Esophagus (tissue), 2 donors: ENCODE results near the gene CCNG2. TPM values are rescaled to one million over a fixed set of nuclear protein-coding genes. Genes with fewer than 3 reads are reported as not detected.

Experiments used
- H3K27ac ChIP-seq, 2 donors: one replicate each; pipeline ENCODE4 v1.5.1; 2013; ENCODE audit warnings: low read depth in 2 of 2, mild to moderate bottlenecking in 2 of 2, inconsistent platforms in 1 of 2, low read length in 1 of 2, moderate library complexity in 1 of 2
- H3K27me3 ChIP-seq, 2 donors: one replicate each; pipeline ENCODE4 v1.6.1; 2013; ENCODE audit warnings: low read length in 2 of 2, control low read depth in 1 of 2, mild to moderate bottlenecking in 1 of 2; ENCODE audit not compliant: insufficient read depth in 2 of 2, control insufficient read depth in 1 of 2
- H3K36me3 ChIP-seq, 2 donors: one replicate each; pipeline ENCODE4 v1.6.1; 2013; ENCODE audit warnings: low read length in 1 of 2; ENCODE audit not compliant: control insufficient read depth in 2 of 2, insufficient read depth in 2 of 2
- H3K4me1 ChIP-seq, 2 donors: one replicate each; pipeline ENCODE4 v1.6.1; 2013; ENCODE audit warnings: low read length in 1 of 2; ENCODE audit not compliant: control insufficient read depth in 2 of 2, insufficient read depth in 2 of 2
- H3K4me3 ChIP-seq, 2 donors: one replicate each; pipeline ENCODE4 v1.5.1; 2013; ENCODE audit warnings: low read length in 2 of 2, mild to moderate bottlenecking in 2 of 2, low read depth in 1 of 2, moderate library complexity in 1 of 2
- H3K9me3 ChIP-seq, 2 donors: one replicate each; pipeline ENCODE4 v1.6.1; 2013; ENCODE audit warnings: mild to moderate bottlenecking in 2 of 2, low read depth in 1 of 2, low read length in 1 of 2, moderate library complexity in 1 of 2; ENCODE audit not compliant: control insufficient read depth in 2 of 2, insufficient read depth in 1 of 2
- WGBS, 2 donors: extraction: QIAGEN DNeasy Blood & Tissue Kit; methylation state at CpG; one replicate each; pipeline ENCODE4 v1.1.7; 2013; 5-methylcytosine and 5-hydroxymethylcytosine counted together
- polyA plus RNA-seq, 2 donors: library from polyadenylated mRNA; stranded (reverse); fragments of 200-250 nt; gene quantifications; one replicate each; pipeline ENCODE4 v1.2.3, GENCODE V29; 2013
- donor health status: healthy with polysubstance abuse.
- donor health status: Bipolar disorder and iron deficiency.

CCNG2 gene
- polyA plus RNA-seq, 2 donors = 64.9 to 134 TPM

- H3K36me3 ChIP-seq = no peaks in the 10 kb centered on the region
- no peak overlapping the region for H3K4me3 ChIP-seq
- H3K27me3 ChIP-seq = no peaks in the 10 kb centered on the region
- H3K4me1 ChIP-seq = no peaks in the 10 kb centered on the region
- no peak overlapping the region for H3K27ac ChIP-seq
- H3K9me3 ChIP-seq = no peaks in the 10 kb centered on the region
Observed at GRCh38 chr4:77204621-77205020, 47.6 kb downstream of the CCNG2 start.

DNA sequence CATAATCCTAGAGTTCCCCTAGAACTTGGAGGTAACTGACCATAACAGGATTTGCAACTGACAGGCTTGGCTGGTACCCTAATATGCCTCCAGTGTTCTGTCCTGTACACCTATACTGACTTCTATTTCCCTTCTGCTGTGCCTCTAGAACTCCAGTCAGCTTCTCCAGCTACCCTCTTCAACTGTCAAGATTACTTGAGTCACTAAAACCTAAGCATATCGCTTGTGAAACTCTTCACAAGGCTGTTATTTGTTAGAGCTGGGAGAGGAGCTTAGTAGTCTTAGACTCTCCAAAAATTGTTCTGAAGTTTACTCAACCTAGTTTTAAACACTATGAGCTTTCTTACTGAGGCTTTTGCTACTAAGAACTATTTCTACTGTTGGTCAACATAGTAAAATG is 52.0 kb downstream of the CCNG2 start:
- 95 to 100% methylated on average over 1 of the region's 1 CpG for WGBS, 2 donors
- Histone ChIP-seq H3K36me3 (no peaks in the 10 kb centered on the region), H3K27me3 (no peaks in the 10 kb centered on the region), H3K27ac (no peak overlapping the region), H3K4me3 (no peak overlapping the region), H3K4me1 (no peaks in the 10 kb centered on the region), H3K9me3 (no peaks in the 10 kb centered on the region)

DNA sequence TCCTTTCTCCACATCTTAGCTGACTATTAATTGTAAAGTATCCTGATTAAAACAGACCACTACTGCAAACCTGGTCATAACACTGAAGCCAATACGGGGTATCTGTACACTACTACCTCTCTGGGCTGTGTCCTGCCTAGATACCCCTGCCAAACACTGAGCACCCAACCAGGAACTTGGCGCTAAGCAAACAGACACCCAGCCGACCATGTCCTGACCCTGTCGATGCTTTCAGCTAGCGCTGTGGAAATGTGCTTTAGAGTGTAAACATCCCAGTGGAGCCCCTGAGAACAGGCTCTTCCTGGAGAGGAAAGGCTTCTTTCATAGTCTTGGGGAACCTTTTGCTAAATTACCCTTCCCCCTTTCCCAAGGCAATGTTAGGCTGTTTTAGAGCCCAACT is 52.9 kb downstream of the CCNG2 start:
- Histone ChIP-seq H3K4me3 (no peak overlapping the region), H3K9me3 (no peaks in the 10 kb centered on the region), H3K27ac (no peak overlapping the region), H3K27me3 (no peaks in the 10 kb centered on the region), H3K4me1 (no peaks in the 10 kb centered on the region), H3K36me3 (no peaks in the 10 kb centered on the region)
- WGBS, 2 donors = 78% methylated on average over 5 of the region's 5 CpGs

- Histone ChIP-seq H3K9me3 (no peaks in the 10 kb centered on the region), H3K36me3 (no peaks in the 10 kb centered on the region), H3K27me3 (no peaks in the 10 kb centered on the region), H3K27ac (no peak overlapping the region), H3K4me1 (no peaks in the 10 kb centered on the region), H3K4me3 (no peak overlapping the region)
- WGBS, 2 donors = 85 to 93% methylated on average over 4 of the region's 4 CpGs
Observed at GRCh38 chr4:77215107-77215506, 58.1 kb downstream of the CCNG2 start.

DNA sequence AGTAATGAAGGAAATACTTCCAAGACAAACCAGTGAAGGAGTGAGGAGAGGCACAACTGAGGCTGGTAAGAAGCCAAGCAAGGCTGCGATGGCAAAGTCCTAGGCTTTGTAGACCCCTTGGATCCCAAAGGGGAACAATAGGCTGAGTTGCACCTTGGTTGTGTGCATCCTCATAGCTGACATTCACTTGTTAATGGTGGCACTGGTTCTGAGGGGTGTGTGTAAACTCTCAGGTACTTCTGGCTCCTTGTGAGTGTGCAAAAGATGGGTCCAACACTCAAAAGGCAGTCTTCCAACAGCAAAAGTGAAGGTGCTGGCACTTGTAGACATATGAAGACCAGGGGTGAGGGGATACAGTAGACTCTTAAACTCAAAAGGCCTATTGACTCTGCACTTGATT is 60.5 kb downstream of the CCNG2 start:
- no peak overlapping the region for H3K27ac ChIP-seq
- H3K9me3 ChIP-seq = no peaks in the 10 kb centered on the region
- no peaks in the 10 kb centered on the region for H3K36me3 ChIP-seq
- 96 to 99% methylated on average over 1 of the region's 1 CpG for WGBS, 2 donors
- H3K4me1 ChIP-seq = no peaks in the 10 kb centered on the region
- H3K4me3 ChIP-seq = no peak overlapping the region
- H3K27me3 ChIP-seq = no peaks in the 10 kb centered on the region

- Histone ChIP-seq H3K4me3 (no peak overlapping the region), H3K9me3 (no peaks in the 10 kb centered on the region), H3K4me1 (no peaks in the 10 kb centered on the region), H3K27ac (no peak overlapping the region), H3K27me3 (no peaks in the 10 kb centered on the region), H3K36me3 (no peaks in the 10 kb centered on the region)
- WGBS, 2 donors = 93 to 94% methylated on average over 2 of the region's 2 CpGs
Observed at GRCh38 chr4:77219266-77219665, 62.3 kb downstream of the CCNG2 start.

Other genes with a start within 250 kb of the CCNG2 start
- 1 to 10 TPM; 7.4 to 9.5 TPM for gene SEPTIN11, start 207.5 kb upstream of the CCNG2 start, polyA plus RNA-seq
- 100 to 1,000 TPM in 1 of 2 donors, 10 to 100 TPM in 1; 70.0 to 112 TPM for gene CCNI, start 81.2 kb upstream of the CCNG2 start, polyA plus RNA-seq